Measurements from ENCODE around the gene ANK2. TPM values are rescaled to one million over a fixed set of nuclear protein-coding genes. Genes with fewer than 3 reads are reported as not detected.
A peak's percentile ranks its signal among the peaks of the same experiment; 100 is the strongest.

Gene ANK2
- total and polyA plus RNA-seq, 12 donors, result 21.9 to 373 (median 298) TPM

DNA sequence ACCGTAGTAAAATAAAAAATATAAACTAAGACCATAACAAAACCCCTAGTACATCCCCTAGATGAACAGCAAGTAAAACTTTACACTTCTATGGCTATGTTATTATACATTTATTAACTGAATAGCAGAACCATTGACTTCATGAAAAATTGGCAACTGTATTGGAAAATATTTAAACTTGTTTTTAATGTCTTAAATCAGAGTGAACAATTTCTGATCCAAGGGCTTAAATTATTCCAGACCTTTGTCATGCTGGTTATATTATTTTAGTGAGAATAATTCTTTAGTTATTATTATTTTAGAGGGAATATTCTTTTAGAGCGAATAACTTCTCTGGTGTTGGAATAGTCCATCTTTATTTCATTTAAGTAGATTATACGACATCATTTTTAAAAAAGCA lies 265.0 kb downstream of the ANK2 start:
- ATAC-seq, result no peak
- intact Hi-C loops (cut with DNase I), result no loop called here
- WGBS, 2 donors, result 99% methylated on average over 3 of the region's 3 CpGs

DNA sequence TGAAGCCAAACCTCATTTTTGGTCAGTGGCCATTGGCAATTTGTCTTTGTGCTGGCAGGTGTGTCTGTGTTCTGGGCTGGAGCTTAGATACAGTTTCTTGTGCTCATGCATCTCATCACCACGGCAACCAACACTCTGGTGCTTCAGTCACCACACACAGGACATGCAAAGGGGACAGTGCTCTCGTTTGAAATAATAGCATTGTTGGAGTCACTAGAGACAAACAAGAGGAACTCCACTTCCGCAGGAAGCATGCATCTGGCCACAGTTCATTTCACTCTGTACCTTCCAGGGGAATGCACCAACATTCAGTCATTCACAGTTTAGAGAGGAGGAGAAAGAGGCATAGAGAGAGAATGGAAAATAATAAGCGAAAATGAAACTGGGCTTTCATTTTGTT lies 267.4 kb downstream of the ANK2 start:
- DNase-seq (peak in 1 of 2 donors; percentile 16), ATAC-seq (peak in 3 of 8 donors; percentile 28 to 42 (median 35))
- 49 to 51% methylated on average over 4 of the region's 4 CpGs for WGBS, 2 donors
- Histone ChIP-seq H3K4me1 (peaks cover 0 to 9% (median 0%) of the 10 kb centered on the region in 9 donors), H3K27ac (no peak overlapping the region), H3K4me3 (no peak overlapping the region), H3K9me3 (no peaks in the 10 kb centered on the region), H3K27me3 (no peaks in the 10 kb centered on the region), H3K36me3 (peaks cover 0 to 72% (median 0%) of the 10 kb centered on the region in 9 donors)
- intact Hi-C loops (cut with DNase I), result no loop called here
- no peak for TF ChIP-seq CTCF (IDR thresholded peaks at IDR 0.05)

More for the DNA sequence above, 265.0 kb downstream of the ANK2 start:
- no peak overlapping the region for H3K4me3 ChIP-seq
- no peak for TF ChIP-seq CTCF (IDR thresholded peaks at IDR 0.05)
- H3K9me3 ChIP-seq, result no peaks in the 10 kb centered on the region
- peaks cover 0 to 9% (median 0%) of the 10 kb centered on the region in 9 donors for H3K4me1 ChIP-seq
- no peak overlapping the region for H3K27ac ChIP-seq
- peaks cover 0 to 64% (median 0%) of the 10 kb centered on the region in 9 donors for H3K36me3 ChIP-seq
- DNase-seq, result no peak
- no peaks in the 10 kb centered on the region for H3K27me3 ChIP-seq

DNA sequence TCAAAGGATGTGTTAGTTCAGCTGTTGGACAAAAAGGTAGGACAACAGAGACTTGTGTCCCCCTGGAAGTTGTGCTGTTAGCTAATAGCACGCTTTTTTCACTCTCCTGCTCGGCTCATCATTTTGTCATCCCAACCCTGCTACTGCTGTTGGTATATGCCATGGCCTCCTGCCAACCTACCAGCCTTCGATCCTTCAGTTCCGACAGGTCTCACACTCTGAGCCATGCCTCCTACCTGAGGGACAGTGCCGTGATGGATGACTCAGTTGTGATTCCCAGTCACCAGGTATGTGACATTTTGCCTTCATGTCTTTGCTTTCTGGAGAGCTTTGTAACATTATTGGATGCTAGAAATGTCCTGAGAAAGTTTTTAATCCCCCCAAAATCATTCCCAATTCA lies 268.1 kb downstream of the ANK2 start:
- Histone ChIP-seq H3K27me3 (no peaks in the 10 kb centered on the region), H3K4me1 (peaks cover 0 to 9% (median 0%) of the 10 kb centered on the region in 9 donors), H3K27ac (no peak overlapping the region), H3K4me3 (no peak overlapping the region), H3K36me3 (peaks cover 0 to 74% (median 0%) of the 10 kb centered on the region in 9 donors), H3K9me3 (no peaks in the 10 kb centered on the region)
- no peak for TF ChIP-seq CTCF (IDR thresholded peaks at IDR 0.05)
- intact Hi-C loops (cut with DNase I), result no loop called here
- ATAC-seq, result no peak
- DNase-seq, result no peak
- WGBS, 2 donors, result 92 to 93% methylated on average over 5 of the region's 5 CpGs

DNA sequence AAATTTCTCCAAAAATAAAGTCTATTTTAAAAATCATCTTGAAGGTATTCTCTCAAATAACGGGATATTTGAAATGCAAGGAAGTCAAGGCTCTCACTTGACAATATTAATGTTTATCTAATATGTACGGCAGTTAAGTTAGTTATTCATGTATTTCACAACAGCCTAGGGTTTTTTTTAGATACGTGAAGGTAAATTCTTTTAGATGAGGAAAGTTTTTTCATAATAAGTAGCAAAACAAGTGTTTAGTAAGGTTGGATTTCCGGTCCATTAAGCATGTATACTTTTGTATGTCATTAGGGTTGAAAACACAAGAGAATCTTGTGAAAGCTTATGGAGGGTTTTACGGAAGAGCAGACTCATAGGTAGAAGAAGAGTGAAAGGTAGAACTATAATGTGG lies 273.3 kb downstream of the ANK2 start:
- Histone ChIP-seq H3K4me1 (peaks cover 0 to 3% (median 0%) of the 10 kb centered on the region in 9 donors), H3K27me3 (no peaks in the 10 kb centered on the region), H3K36me3 (peaks cover 0 to 51% (median 0%) of the 10 kb centered on the region in 9 donors), H3K4me3 (no peak overlapping the region), H3K27ac (no peak overlapping the region), H3K9me3 (no peaks in the 10 kb centered on the region)
- no peak for ATAC-seq
- no peak for TF ChIP-seq CTCF (IDR thresholded peaks at IDR 0.05)
- intact Hi-C loops (cut with DNase I), result no loop called here
- DNase-seq, result no peak
- WGBS, 2 donors, result 77 to 95% methylated on average over 5 of the region's 5 CpGs

Data from heart right ventricle (tissue), 16 donors.